ENCODE measurements around the gene HMGCS2.

HMGCS2 gene

GRCh38 chr1:119768778-119769177 is at the start of gene HMGCS2:
Gene HMGCS2, minus strand, starts transcription at chr1:119768905. Its CDS starts 61 bp downstream, at chr1:119768844.
- DNase-seq (ENCODE audit: low read depth in 3 of 3, low spot score in 1 of 3) = no peak

GRCh38 chr1:119818181-119818580 is 49.5 kb upstream of the HMGCS2 start:
- DNase-seq (ENCODE audit: low read depth in 3 of 3, low spot score in 1 of 3) = no peak

GRCh38 chr1:119816407-119816806 is 47.7 kb upstream of the HMGCS2 start:
- no peak for DNase-seq (ENCODE audit: low read depth in 3 of 3, low spot score in 1 of 3)

DNA sequence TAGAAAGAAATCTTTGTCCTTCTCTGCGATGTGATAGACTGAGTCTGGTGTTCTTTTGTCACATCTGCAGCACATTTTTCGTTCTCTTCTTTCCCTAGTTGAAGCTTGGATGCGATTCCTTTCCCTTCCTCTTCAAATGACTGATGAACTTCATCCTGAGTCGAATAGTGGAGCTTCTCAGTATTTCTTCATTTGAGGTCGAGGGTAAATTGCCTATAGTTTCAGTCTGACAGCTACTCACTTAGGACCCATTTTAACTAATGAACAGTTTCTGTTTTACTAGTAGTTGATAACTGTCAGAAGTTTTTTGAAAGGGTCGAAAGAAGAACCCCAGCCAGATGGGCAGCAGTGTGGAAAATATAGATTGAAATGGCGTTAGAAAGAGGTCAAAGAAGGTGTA is 47.2 kb upstream of the HMGCS2 start:
- no peak for DNase-seq (ENCODE audit: low read depth in 3 of 3, low spot score in 1 of 3)

- no peak for DNase-seq (ENCODE audit: low read depth in 3 of 3, low spot score in 1 of 3)
Measured at GRCh38 chr1:119815361-119815760, 46.7 kb upstream of the HMGCS2 start.

GRCh38 chr1:119814288-119814687 is 45.6 kb upstream of the HMGCS2 start:
- DNase-seq (ENCODE audit: low read depth in 3 of 3, low spot score in 1 of 3) = no peak

GRCh38 chr1:119811985-119812557 is 43.4 kb upstream of the HMGCS2 start:
- DNase-seq (ENCODE audit: low read depth in 3 of 3, low spot score in 1 of 3) = no peak

- DNase-seq (ENCODE audit: low read depth in 3 of 3, low spot score in 1 of 3) = no peak
Measured at GRCh38 chr1:119811387-119811786, 42.7 kb upstream of the HMGCS2 start, which contains the start of gene REG4. Gene REG4, minus strand, starts transcription at chr1:119811460. Its CDS starts 2,691 bp downstream, at chr1:119808769.

DNA sequence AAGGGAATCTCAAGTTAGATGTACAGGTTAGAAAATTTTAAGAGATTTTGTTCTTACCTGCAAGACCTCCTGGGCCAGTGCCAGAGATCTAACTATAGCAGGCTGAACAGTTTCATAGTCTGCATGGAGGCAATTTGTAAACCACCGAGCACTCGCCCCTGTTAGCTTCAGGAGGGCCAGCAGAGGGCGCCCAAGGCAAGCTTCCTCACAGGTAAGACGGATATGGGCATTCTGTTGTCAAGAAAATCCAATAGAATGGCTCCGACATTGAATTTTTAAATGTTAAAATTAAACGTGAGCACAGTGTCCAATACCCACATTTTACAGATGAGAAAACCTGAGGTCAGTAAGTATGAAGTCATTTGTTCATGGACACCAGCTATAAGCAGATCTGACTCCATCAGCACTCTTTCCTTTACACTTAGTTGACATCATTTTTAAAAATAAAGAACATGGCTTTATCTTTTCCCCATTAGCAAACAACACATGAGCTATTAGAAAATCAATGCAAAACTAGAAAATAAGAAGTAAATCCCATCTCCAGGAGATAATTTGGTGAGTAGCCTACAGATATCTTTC is 40.4 kb upstream of the HMGCS2 start:
- DNase-seq (ENCODE audit: low read depth in 3 of 3, low spot score in 1 of 3) = peak; percentile 18 to 52 (median 19)

- DNase-seq (ENCODE audit: low read depth in 3 of 3, low spot score in 1 of 3) = no peak
Measured at GRCh38 chr1:119808491-119808890, 39.8 kb upstream of the HMGCS2 start.

- no peak for DNase-seq (ENCODE audit: low read depth in 3 of 3, low spot score in 1 of 3)
Measured at GRCh38 chr1:119806489-119806888, 37.8 kb upstream of the HMGCS2 start.

GRCh38 chr1:119805746-119806145 is 37.0 kb upstream of the HMGCS2 start:
- no peak for DNase-seq (ENCODE audit: low read depth in 3 of 3, low spot score in 1 of 3)

- DNase-seq (ENCODE audit: low read depth in 3 of 3, low spot score in 1 of 3) = no peak
Measured at GRCh38 chr1:119805247-119805646, 36.5 kb upstream of the HMGCS2 start.

GRCh38 chr1:119799599-119800177 is 31.0 kb upstream of the HMGCS2 start:
- no peak for DNase-seq (ENCODE audit: low read depth in 3 of 3, low spot score in 1 of 3)

- DNase-seq (ENCODE audit: low read depth in 3 of 3, low spot score in 1 of 3) = no peak
Measured at GRCh38 chr1:119799003-119799402, 30.3 kb upstream of the HMGCS2 start.

- DNase-seq (ENCODE audit: low read depth in 3 of 3, low spot score in 1 of 3) = no peak
Measured at GRCh38 chr1:119797606-119798005, 28.9 kb upstream of the HMGCS2 start.

GRCh38 chr1:119797162-119797561 is 28.5 kb upstream of the HMGCS2 start:
- DNase-seq (ENCODE audit: low read depth in 3 of 3, low spot score in 1 of 3) = no peak

- no peak for DNase-seq (ENCODE audit: low read depth in 3 of 3, low spot score in 1 of 3)
Measured at GRCh38 chr1:119795261-119796200, 26.8 kb upstream of the HMGCS2 start.

- no peak for DNase-seq (ENCODE audit: low read depth in 3 of 3, low spot score in 1 of 3)
Measured at GRCh38 chr1:119794876-119795240, 26.2 kb upstream of the HMGCS2 start.

- DNase-seq (ENCODE audit: low read depth in 3 of 3, low spot score in 1 of 3) = no peak
Measured at GRCh38 chr1:119794230-119794875, 25.6 kb upstream of the HMGCS2 start.

DNA sequence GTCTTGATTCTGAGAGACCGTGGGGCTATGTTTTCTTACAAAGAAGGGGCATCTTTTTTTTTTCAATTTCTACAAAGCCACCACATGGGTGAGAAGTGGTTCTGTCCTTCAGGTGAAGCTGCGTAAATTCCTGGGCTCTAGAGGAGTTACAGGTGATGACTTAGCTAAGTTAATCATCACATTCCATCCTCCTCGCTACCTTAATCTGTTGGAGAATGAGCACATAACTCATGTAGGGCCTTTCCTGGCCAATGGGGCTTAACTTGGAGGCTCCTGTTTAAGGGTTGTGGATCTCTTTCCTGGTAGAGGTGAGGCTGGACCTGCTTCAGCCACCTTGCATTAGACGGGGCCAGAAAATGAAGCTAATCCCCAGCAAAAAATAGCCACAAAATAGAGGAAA is 22.7 kb upstream of the HMGCS2 start:
- DNase-seq (ENCODE audit: low read depth in 3 of 3, low spot score in 1 of 3) = no peak

All from stimulated activated CD4-positive, alpha-beta T cell treated with anti-CD3 and anti-CD28 coated beads, TNF-alpha, amount 100 ng/mL, for 1 hour (primary cell).